GM21576 (cell line): Measurements from ENCODE around the gene PPFIA2.

Source experiments
- ATAC-seq: cut with Tn5 transposase; IDR thresholded peaks from one replicate; pipeline ENCODE4 v1.9.1; 2021; ENCODE audit warnings: mild to moderate bottlenecking, moderate library complexity; ENCODE audit not compliant: unreplicated experiment

PPFIA2 gene

GRCh38 chr12:81294325-81295190 is 464.6 kb downstream of the PPFIA2 start:
- no peak for ATAC-seq

- no peak for ATAC-seq
Observed at GRCh38 chr12:81288651-81289050, 470.5 kb downstream of the PPFIA2 start.

- ATAC-seq = no peak
Observed at GRCh38 chr12:81284137-81284536, 475.0 kb downstream of the PPFIA2 start.

- ATAC-seq = no peak
Observed at GRCh38 chr12:81274637-81275529, 484.3 kb downstream of the PPFIA2 start.

GRCh38 chr12:81270385-81270784 is 488.8 kb downstream of the PPFIA2 start:
- no peak for ATAC-seq

GRCh38 chr12:81263072-81263471 is 496.1 kb downstream of the PPFIA2 start:
- no peak for ATAC-seq

- no peak for ATAC-seq
Observed at GRCh38 chr12:81261508-81262207, 497.5 kb downstream of the PPFIA2 start.

GRCh38 chr12:81259360-81259759 is 499.8 kb downstream of the PPFIA2 start:
- ATAC-seq = no peak

GRCh38 chr12:81257947-81258551 is 501.1 kb downstream of the PPFIA2 start:
- no peak for ATAC-seq

- no peak for ATAC-seq
Observed at GRCh38 chr12:81255947-81256346, 503.2 kb downstream of the PPFIA2 start.

GRCh38 chr12:81255456-81255855 is 503.7 kb downstream of the PPFIA2 start:
- no peak for ATAC-seq

GRCh38 chr12:81253360-81253759 is 505.8 kb downstream of the PPFIA2 start:
- ATAC-seq = no peak

- ATAC-seq = no peak
Observed at GRCh38 chr12:81252228-81252627, 506.9 kb downstream of the PPFIA2 start.

GRCh38 chr12:81249976-81250375 is 509.2 kb downstream of the PPFIA2 start:
- ATAC-seq = no peak

- ATAC-seq = no peak
Observed at GRCh38 chr12:81245907-81246570, 513.1 kb downstream of the PPFIA2 start.

- ATAC-seq = no peak
Observed at GRCh38 chr12:81245458-81245857, 513.7 kb downstream of the PPFIA2 start.

GRCh38 chr12:81231574-81232368 is 527.4 kb downstream of the PPFIA2 start:
- ATAC-seq = no peak

GRCh38 chr12:81229759-81230158 is 529.4 kb downstream of the PPFIA2 start:
- ATAC-seq = no peak

- no peak for ATAC-seq
Observed at GRCh38 chr12:81224626-81225025, 534.5 kb downstream of the PPFIA2 start.
